Activated effector memory CD4-positive, alpha-beta T cell treated with Interleukin-2 at 50 U/mL for 16 hours (primary cell): ENCODE measurements around the gene TAF1B.

Source experiments
- DNase-seq: peaks from one replicate; pipeline ENCODE4 v3.0.0-alpha.2; 2020

Gene TAF1B

GRCh38 chr2:9968553-9969497 lies 125.6 kb downstream of the TAF1B start:
- no peak for DNase-seq

GRCh38 chr2:9970200-9971044 lies 127.1 kb downstream of the TAF1B start:
- no peak for DNase-seq

GRCh38 chr2:9971105-9971818 lies 128.0 kb downstream of the TAF1B start:
- no peak for DNase-seq

GRCh38 chr2:9971890-9972289 lies 128.6 kb downstream of the TAF1B start:
- DNase-seq = no peak

GRCh38 chr2:9972621-9973479 lies 129.6 kb downstream of the TAF1B start:
- DNase-seq = no peak

GRCh38 chr2:9973690-9974089 lies 130.4 kb downstream of the TAF1B start:
- no peak for DNase-seq

GRCh38 chr2:9974343-9974742 lies 131.1 kb downstream of the TAF1B start:
- DNase-seq = no peak

GRCh38 chr2:9975328-9975727 lies 132.1 kb downstream of the TAF1B start:
- no peak for DNase-seq

GRCh38 chr2:9975805-9976447 lies 132.7 kb downstream of the TAF1B start:
- no peak for DNase-seq

- DNase-seq = no peak
Measured at GRCh38 chr2:9979977-9980376, 136.7 kb downstream of the TAF1B start.

GRCh38 chr2:9980520-9980919 lies 137.2 kb downstream of the TAF1B start:
- DNase-seq = no peak

GRCh38 chr2:9981655-9982054 lies 138.4 kb downstream of the TAF1B start:
- no peak for DNase-seq

- no peak for DNase-seq
Measured at GRCh38 chr2:9982248-9982647, 139.0 kb downstream of the TAF1B start.

- DNase-seq = no peak
Measured at GRCh38 chr2:9982891-9983290, 139.6 kb downstream of the TAF1B start.

- no peak for DNase-seq
Measured at GRCh38 chr2:9983401-9984216, 140.3 kb downstream of the TAF1B start.
